H9 (cell line): ENCODE data around the gene OS9. TPM values are rescaled to one million over a fixed set of nuclear protein-coding genes. Genes with fewer than 3 reads are reported as not detected.

ENCODE experiments used
- DNase-seq: peaks from one replicate; pipeline ENCODE4 v3.0.0-alpha.2; 2017
- H2AFZ ChIP-seq: one replicate; pipeline ENCODE4 v1.6.1; 2013; ENCODE audit warnings: mild to moderate bottlenecking, low read length, control low read depth, moderate library complexity
- H2AK5ac ChIP-seq: 2 replicates; pipeline ENCODE4 v1.6.1; 2013; ENCODE audit warnings: low read length, control low read depth, mixed read lengths; ENCODE audit not compliant: insufficient read length
- H2BK120ac ChIP-seq: one replicate; pipeline ENCODE4 v1.6.1; 2013; ENCODE audit warnings: low read depth, mild to moderate bottlenecking, low read length, control low read depth, inconsistent platforms; ENCODE audit not compliant: poor library complexity, severe bottlenecking
- H2BK12ac ChIP-seq: 2 replicates; pipeline ENCODE4 v1.6.1; 2013; ENCODE audit warnings: low read length, control low read depth, mixed read lengths, low read depth; ENCODE audit not compliant: insufficient read length
- H2BK15ac ChIP-seq: 2 replicates; pipeline ENCODE4 v1.6.1; 2013; ENCODE audit warnings: low read depth, low read length, control low read depth
- H2BK20ac ChIP-seq: one replicate; pipeline ENCODE4 v1.6.1; 2013; ENCODE audit warnings: low read depth, mild to moderate bottlenecking, low read length, control low read depth, inconsistent platforms; ENCODE audit not compliant: poor library complexity, severe bottlenecking
- H2BK5ac ChIP-seq: 2 replicates; pipeline ENCODE4 v1.6.1; 2013; ENCODE audit warnings: low read length, control low read depth, mixed read lengths; ENCODE audit not compliant: insufficient read length
- H3K14ac ChIP-seq: 2 replicates; pipeline ENCODE4 v1.6.1; 2013; ENCODE audit warnings: low read length, control low read depth; ENCODE audit not compliant: insufficient read depth
- H3K18ac ChIP-seq: 2 replicates; pipeline ENCODE4 v1.6.1; 2013; ENCODE audit warnings: low read depth, mild to moderate bottlenecking, mixed read lengths, low read length, control low read depth; ENCODE audit not compliant: insufficient read length
- H3K23ac ChIP-seq: 2 replicates; pipeline ENCODE4 v1.6.1; 2013; ENCODE audit warnings: low read length, control low read depth, mixed read lengths, low read depth; ENCODE audit not compliant: insufficient read length
- H3K23me2 ChIP-seq: 2 replicates; pipeline ENCODE4 v1.6.1; 2013; ENCODE audit warnings: low read depth, mild to moderate bottlenecking, mixed read lengths, low read length, control low read depth; ENCODE audit not compliant: insufficient read length, poor library complexity, severe bottlenecking
- H3K27ac ChIP-seq: 2 replicates; pipeline ENCODE4 v1.5.1; 2013; ENCODE audit warnings: low read length, control low read depth, mixed read lengths, low read depth; ENCODE audit not compliant: insufficient read length
- H3K27me3 ChIP-seq: 2 replicates; pipeline ENCODE4 v1.6.1; 2013; ENCODE audit warnings: low read length, control low read depth, inconsistent platforms; ENCODE audit not compliant: insufficient read depth
- H3K4ac ChIP-seq: 2 replicates; pipeline ENCODE4 v1.6.1; 2013; ENCODE audit warnings: low read depth, mild to moderate bottlenecking, control low read depth, inconsistent platforms, low read length, moderate library complexity
- H3K4me1 ChIP-seq: 2 replicates; pipeline ENCODE4 v1.6.1; 2013; ENCODE audit warnings: low read length, control low read depth, inconsistent platforms; ENCODE audit not compliant: insufficient read depth
- H3K4me2 ChIP-seq: 2 replicates; pipeline ENCODE4 v1.6.1; 2013; ENCODE audit warnings: low read length, control low read depth, mixed read lengths; ENCODE audit not compliant: insufficient read length, insufficient read depth
- H3K56ac ChIP-seq: 2 replicates; pipeline ENCODE4 v1.6.1; 2013; ENCODE audit warnings: low read depth, mild to moderate bottlenecking, mixed read lengths, low read length, control low read depth; ENCODE audit not compliant: insufficient read length
- H3K79me1 ChIP-seq: 2 replicates; pipeline ENCODE4 v1.6.1; 2013; ENCODE audit warnings: low read depth, mild to moderate bottlenecking, moderate library complexity, low read length, control low read depth, inconsistent platforms; ENCODE audit not compliant: insufficient read depth, poor library complexity, severe bottlenecking
- H3K79me2 ChIP-seq: 2 replicates; pipeline ENCODE4 v1.6.1; 2013; ENCODE audit warnings: low read length, control low read depth, inconsistent platforms; ENCODE audit not compliant: insufficient read depth
- H3K9ac ChIP-seq: 2 replicates; pipeline ENCODE4 v1.6.1; 2013; ENCODE audit warnings: low read length, control low read depth, mixed read lengths; ENCODE audit not compliant: insufficient read length; ENCODE audit errors: extremely low read depth
- H3K9me3 ChIP-seq: one replicate; pipeline ENCODE4 v1.6.1; 2013; ENCODE audit warnings: low read depth, low read length, inconsistent platforms; ENCODE audit not compliant: control insufficient read depth
- H3T11ph ChIP-seq: one replicate; pipeline ENCODE4 v1.6.1; 2013; ENCODE audit warnings: mild to moderate bottlenecking, low read length, control low read depth, inconsistent platforms
- H4K20me1 ChIP-seq: one replicate; pipeline ENCODE4 v1.6.1; 2013; ENCODE audit not compliant: control insufficient read depth, insufficient read length, insufficient read depth
- H4K5ac ChIP-seq: 2 replicates; pipeline ENCODE4 v1.6.1; 2013; ENCODE audit warnings: low read depth, mild to moderate bottlenecking, mixed read lengths, low read length, control low read depth; ENCODE audit not compliant: insufficient read length
- H4K8ac ChIP-seq: replicated peaks from 2 replicates; pipeline ENCODE4 v1.6.1; 2013; ENCODE audit warnings: low read length, control low read depth, mixed read lengths, low read depth; ENCODE audit not compliant: insufficient read length
- H4K91ac ChIP-seq: 2 replicates; pipeline ENCODE4 v1.6.1; 2013; ENCODE audit warnings: low read depth, mild to moderate bottlenecking, moderate library complexity, mixed read lengths, low read length, control low read depth; ENCODE audit not compliant: insufficient read length
- H3K27ac Mint-ChIP-seq, 3 experiments: 2 replicates in 2 of 3; 3 replicates in 1 of 3; pipeline ENCODE4 v1.8.0; 2020 to 2021; ENCODE audit warnings: mixed read lengths in 3 of 3, mild to moderate bottlenecking in 1 of 3, moderate library complexity in 1 of 3
- H3K27me3 Mint-ChIP-seq: 2 replicates; pipeline ENCODE4 v1.8.0; 2021; ENCODE audit warnings: low read depth, mild to moderate bottlenecking, moderate library complexity, mixed read lengths
- H3K36me3 Mint-ChIP-seq, 3 experiments: 2 replicates in 2 of 3; 3 replicates in 1 of 3; pipeline ENCODE4 v1.8.0; 2020 to 2021; ENCODE audit warnings: low read depth in 3 of 3, mixed read lengths in 3 of 3; ENCODE audit not compliant: insufficient read depth in 1 of 3
- H3K4me1 Mint-ChIP-seq, 2 experiments: 2 replicates each; pipeline ENCODE4 v1.8.0; 2020; ENCODE audit warnings: mixed read lengths in 2 of 2
- H3K4me3 Mint-ChIP-seq, 2 experiments: 2 replicates in 1 of 2; 3 replicates in 1 of 2; pipeline ENCODE4 v1.8.0; 2020 to 2021; ENCODE audit warnings: mild to moderate bottlenecking in 2 of 2, mixed read lengths in 2 of 2, moderate library complexity in 1 of 2
- H3K9me3 Mint-ChIP-seq, 2 experiments: 2 replicates in 1 of 2; 3 replicates in 1 of 2; pipeline ENCODE4 v1.8.0; 2020; ENCODE audit warnings: mild to moderate bottlenecking in 2 of 2, mixed read lengths in 2 of 2, moderate library complexity in 1 of 2
- WGBS: extraction: QIAGEN DNeasy Blood & Tissue Kit; methylation state at CpG from one replicate; pipeline ENCODE4 v1.1.7; 2013; ENCODE audit warnings: missing lambda C conversion rate, low lambda C conversion rate, mixed read lengths; ENCODE audit not compliant: insufficient read length; ENCODE audit errors: extremely low coverage; 5-methylcytosine and 5-hydroxymethylcytosine counted together
- total RNA-seq: library from RNA; stranded (reverse); gene quantifications from 2 replicates; pipeline ENCODE4 v1.2.1, GENCODE V29; 2021
- TF ChIP-seq, protein P1 (sequence below): fragments of 200-600 bp; sonication (generic); conservative IDR thresholded peaks from 3 replicates; pipeline ENCODE4 v1.8.0; 2021; ENCODE audit warnings: antibody characterized with exemption, mild to moderate bottlenecking

Gene OS9
- total RNA-seq, 1 experiment from 2014 or later = 112 TPM

DNA sequence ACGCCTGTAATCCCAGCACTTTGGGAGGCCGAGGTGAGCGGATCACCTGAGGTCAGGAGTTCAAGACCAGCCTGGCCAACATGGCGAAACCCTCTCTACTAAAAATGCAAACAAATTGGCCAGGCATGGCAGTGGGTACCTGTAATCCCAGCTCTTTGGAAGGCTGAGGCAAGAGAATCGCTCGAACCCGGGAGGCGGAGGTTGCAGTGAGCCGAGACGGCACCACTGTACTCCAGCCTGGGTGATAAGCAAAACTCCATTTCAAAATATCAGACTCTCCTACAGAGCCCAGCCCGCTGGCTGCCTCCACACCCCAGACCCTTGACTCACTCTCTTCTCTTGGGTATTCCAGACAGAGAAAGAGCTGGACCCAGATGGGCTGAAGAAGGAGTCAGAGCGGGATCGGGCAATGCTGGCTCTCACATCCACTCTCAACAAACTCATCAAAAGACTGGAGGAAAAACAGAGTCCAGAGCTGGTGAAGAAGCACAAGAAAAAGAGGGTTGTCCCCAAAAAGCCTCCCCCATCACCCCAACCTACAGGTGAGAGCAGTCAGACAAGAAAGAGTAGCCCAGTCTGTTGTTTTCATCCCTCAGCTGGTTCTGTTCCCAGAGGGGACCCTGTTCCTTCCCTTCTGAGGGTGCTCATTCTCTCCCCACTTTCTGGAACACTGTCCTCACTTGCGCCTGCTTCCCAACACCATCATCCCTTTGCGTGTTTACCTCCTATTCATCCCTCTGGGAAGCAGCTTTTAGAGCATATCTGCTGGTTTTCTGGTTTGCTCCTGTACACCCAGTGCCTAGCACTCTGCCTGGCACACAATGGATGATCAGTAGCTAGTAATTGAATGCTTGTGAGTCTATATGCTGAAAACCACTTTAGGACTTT is 25.0 kb downstream of the OS9 start:
- no peak overlapping the region for H2BK5ac ChIP-seq

More for the DNA sequence above, 25.0 kb downstream of the OS9 start:
- TF ChIP-seq, protein P1, sequence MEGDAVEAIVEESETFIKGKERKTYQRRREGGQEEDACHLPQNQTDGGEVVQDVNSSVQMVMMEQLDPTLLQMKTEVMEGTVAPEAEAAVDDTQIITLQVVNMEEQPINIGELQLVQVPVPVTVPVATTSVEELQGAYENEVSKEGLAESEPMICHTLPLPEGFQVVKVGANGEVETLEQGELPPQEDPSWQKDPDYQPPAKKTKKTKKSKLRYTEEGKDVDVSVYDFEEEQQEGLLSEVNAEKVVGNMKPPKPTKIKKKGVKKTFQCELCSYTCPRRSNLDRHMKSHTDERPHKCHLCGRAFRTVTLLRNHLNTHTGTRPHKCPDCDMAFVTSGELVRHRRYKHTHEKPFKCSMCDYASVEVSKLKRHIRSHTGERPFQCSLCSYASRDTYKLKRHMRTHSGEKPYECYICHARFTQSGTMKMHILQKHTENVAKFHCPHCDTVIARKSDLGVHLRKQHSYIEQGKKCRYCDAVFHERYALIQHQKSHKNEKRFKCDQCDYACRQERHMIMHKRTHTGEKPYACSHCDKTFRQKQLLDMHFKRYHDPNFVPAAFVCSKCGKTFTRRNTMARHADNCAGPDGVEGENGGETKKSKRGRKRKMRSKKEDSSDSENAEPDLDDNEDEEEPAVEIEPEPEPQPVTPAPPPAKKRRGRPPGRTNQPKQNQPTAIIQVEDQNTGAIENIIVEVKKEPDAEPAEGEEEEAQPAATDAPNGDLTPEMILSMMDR = no peak
- no peak overlapping the region for H2BK120ac ChIP-seq
- no peak for DNase-seq
- no peak overlapping the region for H2BK20ac ChIP-seq
- Mint-ChIP-seq H3K9me3 (no peaks in the 10 kb centered on the region), H3K27me3 (peaks cover 9% of the 10 kb centered on the region), H3K36me3 (peaks cover 14 to 52% (median 23%) of the 10 kb centered on the region in 3 experiments), H3K4me1 (peaks cover 0 to 3% of the 10 kb centered on the region in 2 experiments; a peak in 3 of 4 replicates), H3K4me3 (no peak overlapping the region), H3K27ac (no peak overlapping the region)
- H3K18ac ChIP-seq = no peak overlapping the region
- no peak overlapping the region for H4K91ac ChIP-seq
- H3K14ac ChIP-seq = no peak overlapping the region
- H3K4me2 ChIP-seq = no peak overlapping the region
- no peak overlapping the region for H2BK12ac ChIP-seq
- H4K5ac ChIP-seq = no peak overlapping the region
- H3K79me2 ChIP-seq = no peaks in the 10 kb centered on the region
- no peak overlapping the region for H3T11ph ChIP-seq
- H3K27ac ChIP-seq = no peak overlapping the region
- no peaks in the 10 kb centered on the region for H3K23me2 ChIP-seq
- H3K4ac ChIP-seq = no peak overlapping the region
- no peak overlapping the region for H3K23ac ChIP-seq
- H3K79me1 ChIP-seq = no peaks in the 10 kb centered on the region
- H2BK15ac ChIP-seq = no peak overlapping the region
- no peak overlapping the region for H2AFZ ChIP-seq
- WGBS = no CpG with 5 or more reads among the region's 15 CpGs
- H4K20me1 ChIP-seq = no peaks in the 10 kb centered on the region
- H3K56ac ChIP-seq = no peak overlapping the region
- no peaks in the 10 kb centered on the region for H3K4me1 ChIP-seq
- no peaks in the 10 kb centered on the region; the same call in 1 of the 2 replicates for H3K27me3 ChIP-seq
- no peak overlapping the region for H4K8ac ChIP-seq
- no peak overlapping the region for H2AK5ac ChIP-seq
- no peak overlapping the region for H3K9ac ChIP-seq
- H3K9me3 ChIP-seq = no peaks in the 10 kb centered on the region
